OCI-M2 (cell line): ENCODE measurements around the gene DDAH2.
"Not testable (repeated sequence)": the region's sequence is repeated elsewhere in the genome, so short reads cannot be mapped to it uniquely, and the experiment has no call there.

Source experiments
- DNase-seq: peaks from one replicate; lab custom pipeline; 2025; ENCODE audit not compliant: unreplicated experiment; lab: John Stamatoyannopoulos, UW

DDAH2 gene

GRCh38 chr6:31715022-31715958 is 13.8 kb downstream of the DDAH2 start, which contains the start of gene LY6G6D:
TSS of gene LY6G6D (plus strand) at chr6:31715348. CDS start at chr6:31715356, 8 bp downstream.
- no peak for DNase-seq

- DNase-seq: no peak
Measured at GRCh38 chr6:31713991-31714684, 15.0 kb downstream of the DDAH2 start.

- DNase-seq: no peak
Measured at GRCh38 chr6:31713465-31713864, 15.6 kb downstream of the DDAH2 start.

GRCh38 chr6:31712296-31712695 is 16.8 kb downstream of the DDAH2 start:
- DNase-seq: no peak

- peak; percentile 80 for DNase-seq
Measured at GRCh38 chr6:31711233-31711632, 17.9 kb downstream of the DDAH2 start.

- DNase-seq: no peak
Measured at GRCh38 chr6:31710523-31711219, 18.4 kb downstream of the DDAH2 start.

GRCh38 chr6:31709157-31709556 is 19.9 kb downstream of the DDAH2 start:
- not testable (repeated sequence) for DNase-seq

GRCh38 chr6:31708224-31708623 is 20.9 kb downstream of the DDAH2 start:
- DNase-seq: no peak

GRCh38 chr6:31707701-31708100 is 21.4 kb downstream of the DDAH2 start:
- DNase-seq: no peak

GRCh38 chr6:31706599-31706998 is 22.5 kb downstream of the DDAH2 start, which contains the start of gene LY6G6F:
TSS of gene LY6G6F (plus strand) at chr6:31706866. CDS start at chr6:31706907, 41 bp downstream.
- peak; percentile 68 for DNase-seq

- no peak for DNase-seq
Measured at GRCh38 chr6:31705931-31706330, 23.2 kb downstream of the DDAH2 start.

GRCh38 chr6:31702819-31703716 is 26.0 kb downstream of the DDAH2 start, which contains the start of gene ABHD16A:
TSS of gene ABHD16A (minus strand) at chr6:31703324. CDS start at chr6:31703281, 43 bp downstream.
- peak; percentile 92 for DNase-seq

GRCh38 chr6:31702405-31702818 is 26.7 kb downstream of the DDAH2 start:
- DNase-seq: no peak

- no peak for DNase-seq
Measured at GRCh38 chr6:31701666-31702404, 27.3 kb downstream of the DDAH2 start.

GRCh38 chr6:31700740-31701401 is 28.2 kb downstream of the DDAH2 start:
- no peak for DNase-seq

GRCh38 chr6:31697555-31697954 is 31.5 kb downstream of the DDAH2 start:
- DNase-seq: no peak

GRCh38 chr6:31693535-31693934 is 35.6 kb downstream of the DDAH2 start:
- no peak for DNase-seq

- no peak for DNase-seq
Measured at GRCh38 chr6:31692886-31693285, 36.2 kb downstream of the DDAH2 start.

- no peak for DNase-seq
Measured at GRCh38 chr6:31692353-31692752, 36.7 kb downstream of the DDAH2 start.
